ENCODE results near the gene ASXL1.

GRCh38 chr20:32440758-32441078, 82.6 kb downstream of the ASXL1 start:
- TF ChIP-seq EZH2 (IDR thresholded peaks at IDR 0.05; ENCODE audit: borderline replicate concordance, low read length), result no peak
- no peak for TF ChIP-seq CTCF (conservative IDR thresholded peaks at IDR 0.05 in 1 of 2, IDR thresholded peaks at IDR 0.05 in 1 of 2; ENCODE audit: extremely low read depth in 1 of 2, insufficient read depth in 1 of 2, low read depth in 1 of 2, low read length in 2 of 2)

All from mammary epithelial cell (primary cell).